Measurements from ENCODE around the gene VWA8.
"Not testable (repeated sequence)": the region's sequence is repeated elsewhere in the genome, so short reads cannot be mapped to it uniquely, and the experiment has no call there.

The VWA8 gene

DNA sequence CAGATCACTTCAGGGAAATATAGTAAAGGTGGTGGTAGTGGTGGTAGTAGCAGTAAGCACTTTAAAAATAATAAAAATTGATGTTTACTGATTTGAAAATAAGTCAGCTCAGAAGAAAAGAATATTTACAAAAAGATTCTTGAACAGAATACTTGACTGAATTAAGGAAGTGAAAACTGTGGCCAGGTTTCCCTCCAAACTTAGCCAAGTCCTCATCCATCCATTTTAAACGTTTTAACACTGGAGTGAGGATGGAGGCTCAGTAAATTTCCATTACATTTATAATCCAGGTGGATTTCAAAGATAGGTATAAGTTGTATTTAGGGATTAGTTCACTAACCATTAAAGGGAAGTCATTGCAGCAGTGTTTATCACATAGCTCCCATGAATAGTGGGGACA, 282.1 kb downstream of the VWA8 start:
- DNase-seq = no peak

- no peak for DNase-seq
Measured at GRCh38 chr13:41678249-41678648, 282.7 kb downstream of the VWA8 start.

- no peak for DNase-seq
Measured at GRCh38 chr13:41675306-41675705, 285.6 kb downstream of the VWA8 start.

DNA sequence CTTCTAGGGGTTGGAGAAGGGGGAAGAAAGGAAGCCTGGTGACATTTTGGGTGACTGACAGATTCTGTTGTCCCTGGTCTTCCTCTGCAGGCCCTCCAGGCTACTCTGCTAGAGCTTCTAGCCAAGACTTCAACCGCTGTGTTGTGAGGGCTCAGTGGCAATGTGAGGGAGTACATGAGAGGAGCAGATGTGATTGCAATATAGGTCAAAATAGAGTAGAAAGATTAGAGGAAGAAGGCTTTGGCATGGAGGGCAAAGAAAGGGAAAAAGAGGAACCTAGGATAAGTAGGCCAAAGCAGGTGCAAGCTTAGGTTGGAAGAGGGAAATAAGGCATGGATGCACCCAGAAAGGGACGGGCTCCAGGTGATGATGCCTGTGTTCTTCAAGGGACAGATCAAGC, 286.7 kb downstream of the VWA8 start:
- DNase-seq = no peak

DNA sequence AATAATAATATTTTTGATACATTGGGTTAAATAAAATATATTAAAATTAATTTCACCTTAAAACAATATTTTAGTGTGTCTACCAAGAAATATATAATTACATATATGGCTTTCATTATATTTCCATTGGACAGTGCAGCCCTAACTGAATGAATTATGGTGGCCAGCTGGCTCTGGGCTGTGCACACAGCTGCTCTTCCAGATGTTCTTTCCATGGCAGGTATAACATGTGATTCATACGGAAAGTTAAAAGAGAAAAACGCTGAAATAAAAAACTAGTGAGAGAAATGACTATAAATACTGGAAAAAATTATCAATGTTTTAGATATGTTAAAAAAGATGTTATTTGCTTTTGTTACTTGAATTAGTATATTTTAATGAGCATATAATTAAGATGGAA, 287.3 kb downstream of the VWA8 start:
- DNase-seq = no peak

GRCh38 chr13:41670873-41671443, 290.0 kb downstream of the VWA8 start:
- no peak for DNase-seq

DNA sequence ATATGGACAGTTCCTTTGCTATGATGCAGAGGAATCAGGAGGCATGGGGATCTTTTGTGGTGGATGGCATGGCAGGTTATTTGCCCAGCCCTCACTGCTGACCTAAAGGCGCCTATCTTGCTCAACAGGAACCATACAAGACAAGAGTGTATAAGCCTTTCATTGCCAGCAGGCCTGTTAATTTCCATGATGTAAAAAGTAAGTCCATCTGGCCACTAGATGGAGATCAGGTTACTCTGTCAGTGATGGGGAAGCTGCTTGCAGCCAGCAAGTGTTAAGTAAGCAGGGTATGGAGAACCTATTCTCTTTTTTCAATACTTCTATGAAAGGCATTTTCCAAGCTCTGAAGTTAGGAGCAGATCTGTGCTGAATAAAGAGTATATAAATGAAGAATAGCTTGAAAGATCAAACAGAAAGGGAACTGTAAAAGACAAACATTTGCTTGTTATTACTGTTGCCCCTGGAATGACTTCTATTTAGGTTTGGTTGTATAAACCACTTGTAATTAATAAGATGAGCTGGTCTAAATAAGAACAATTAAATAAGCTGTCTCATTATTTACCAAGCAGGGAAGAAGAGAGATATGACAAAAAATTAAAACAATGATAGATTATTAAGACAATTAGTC, 292.7 kb downstream of the VWA8 start:
- DNase-seq = peak; percentile 44

- no peak for DNase-seq
Measured at GRCh38 chr13:41666644-41667043, 294.3 kb downstream of the VWA8 start.

DNA sequence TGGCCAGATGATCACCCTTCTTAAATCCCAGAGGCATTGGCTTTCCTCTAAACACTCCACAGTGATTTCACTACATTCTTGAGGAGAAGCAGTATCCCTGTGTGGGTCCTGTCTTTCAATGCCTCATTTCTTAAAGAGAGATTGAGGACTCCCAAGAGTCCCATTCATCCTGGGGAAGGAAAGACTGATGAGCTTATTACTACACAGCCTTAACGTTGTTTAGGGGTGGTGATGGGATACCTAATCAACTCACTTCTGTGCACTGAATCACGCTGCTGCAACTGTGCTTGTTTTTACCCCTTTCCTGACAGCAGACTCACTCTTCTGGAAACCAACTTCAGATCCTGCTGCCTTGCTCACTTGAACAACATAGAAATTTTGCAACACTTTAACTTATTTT, 300.5 kb downstream of the VWA8 start:
- no peak for DNase-seq

GRCh38 chr13:41658057-41658661, 302.8 kb downstream of the VWA8 start:
- DNase-seq = no peak

- no peak for DNase-seq
Measured at GRCh38 chr13:41655997-41656396, 304.9 kb downstream of the VWA8 start.

DNA sequence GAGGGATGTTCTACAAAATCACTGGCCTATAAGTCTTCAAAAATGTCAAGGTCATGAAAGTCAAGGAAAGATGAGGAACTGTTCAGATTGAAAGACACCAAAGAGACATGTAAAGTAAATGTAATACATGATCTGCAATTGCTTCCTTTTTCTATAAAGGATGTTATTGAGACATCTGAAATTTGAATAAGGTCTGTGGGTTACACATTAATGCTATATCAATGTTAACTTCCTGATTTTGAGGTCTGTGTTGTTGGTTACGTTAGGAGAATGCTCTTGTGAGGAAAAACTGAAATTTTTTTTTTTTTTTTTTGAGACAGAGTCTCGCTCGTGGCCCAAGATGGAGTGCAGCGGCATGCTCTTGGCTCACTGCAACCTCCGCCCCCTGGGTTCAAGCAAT, 306.1 kb downstream of the VWA8 start:
- DNase-seq = no peak

DNA sequence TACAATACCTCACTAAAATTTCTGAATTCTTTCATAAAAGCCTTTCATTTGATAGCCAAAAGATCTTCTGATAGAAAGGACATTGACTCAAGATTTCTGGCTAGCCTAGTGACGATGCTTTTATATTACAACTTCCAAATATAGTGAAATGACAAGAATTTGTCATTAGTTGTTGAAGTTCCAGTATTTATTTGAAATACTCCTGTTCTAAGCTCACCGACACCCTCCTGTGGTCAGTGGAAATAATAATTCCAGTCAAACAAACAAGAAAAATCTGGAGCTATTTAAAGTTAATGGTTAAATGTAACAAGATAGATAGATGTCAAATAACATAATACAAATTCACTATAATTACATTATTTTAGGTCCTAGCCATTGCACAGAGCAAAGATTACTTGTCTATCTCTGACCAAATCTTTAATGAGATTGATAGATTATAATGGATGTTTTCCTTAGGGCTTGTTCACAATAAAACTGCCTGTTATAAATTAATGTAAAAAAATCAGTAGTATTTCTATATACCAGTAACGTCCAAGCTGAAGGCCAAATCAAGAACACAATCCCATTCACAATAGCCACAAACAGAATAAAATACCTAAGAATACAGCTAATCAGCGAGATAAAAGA, 308.1 kb downstream of the VWA8 start:
- DNase-seq = no peak

- DNase-seq = no peak
Measured at GRCh38 chr13:41651413-41652058, 309.4 kb downstream of the VWA8 start.

GRCh38 chr13:41650706-41651105, 310.2 kb downstream of the VWA8 start:
- DNase-seq = no peak

- no peak for DNase-seq
Measured at GRCh38 chr13:41649659-41650058, 311.2 kb downstream of the VWA8 start.

DNA sequence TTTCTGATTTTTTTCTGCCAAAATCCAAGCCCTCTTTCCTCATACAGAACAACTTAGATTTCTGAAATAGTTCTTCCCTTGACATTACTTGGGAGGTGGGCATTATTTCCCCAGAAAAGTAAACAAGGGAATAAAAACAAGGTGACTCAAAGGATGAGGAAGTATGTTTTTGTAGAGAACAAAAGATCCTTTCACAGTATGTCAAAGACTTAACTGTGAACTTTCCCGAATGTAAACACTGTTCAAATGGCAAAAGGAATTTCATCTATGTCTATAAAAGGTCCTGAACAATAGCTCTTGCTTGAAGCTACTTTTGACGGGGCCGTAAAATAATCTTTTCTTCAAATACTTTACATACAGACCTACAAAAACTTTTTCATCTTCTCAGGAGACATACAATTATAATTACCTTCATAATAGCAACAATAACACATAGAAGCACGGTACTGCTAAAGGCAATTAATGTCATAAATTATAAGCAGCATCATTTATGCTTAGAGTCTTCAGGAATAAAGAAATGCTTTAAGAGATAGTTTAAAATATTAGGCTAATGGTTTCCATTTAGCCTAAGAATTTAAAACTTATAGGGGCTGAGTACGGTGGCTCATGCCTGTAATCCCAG, 312.5 kb downstream of the VWA8 start:
- DNase-seq = no peak

DNA sequence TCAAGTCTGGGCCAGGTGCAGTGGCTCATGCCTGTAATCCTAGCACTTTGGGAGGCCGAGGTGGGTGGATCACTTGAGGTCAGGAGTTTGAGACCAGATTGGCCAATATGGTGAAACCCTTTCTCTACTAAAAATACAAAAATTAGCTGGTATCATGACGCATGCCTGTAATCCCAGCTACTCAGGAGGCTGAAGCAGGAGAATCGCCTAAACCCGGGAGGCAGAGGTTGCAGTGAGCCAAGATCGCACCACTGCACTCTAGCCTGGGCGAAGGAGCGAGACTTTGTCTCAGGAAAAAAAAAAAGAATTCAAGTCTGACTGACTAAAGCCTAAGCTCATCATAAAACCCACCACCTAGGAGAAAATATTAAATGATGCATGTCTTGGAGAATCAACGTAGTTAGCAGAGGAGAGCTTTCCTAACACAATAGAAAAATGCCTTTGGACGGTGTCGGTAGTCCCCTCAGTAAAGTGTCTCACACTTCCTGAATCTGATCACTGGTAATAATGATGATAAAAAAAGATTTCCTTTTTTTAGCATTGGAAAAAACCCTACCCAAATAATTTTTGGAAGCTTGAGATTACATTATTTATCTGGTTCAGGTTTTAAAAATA, 313.1 kb downstream of the VWA8 start:
- DNase-seq = not testable (repeated sequence)

DNA sequence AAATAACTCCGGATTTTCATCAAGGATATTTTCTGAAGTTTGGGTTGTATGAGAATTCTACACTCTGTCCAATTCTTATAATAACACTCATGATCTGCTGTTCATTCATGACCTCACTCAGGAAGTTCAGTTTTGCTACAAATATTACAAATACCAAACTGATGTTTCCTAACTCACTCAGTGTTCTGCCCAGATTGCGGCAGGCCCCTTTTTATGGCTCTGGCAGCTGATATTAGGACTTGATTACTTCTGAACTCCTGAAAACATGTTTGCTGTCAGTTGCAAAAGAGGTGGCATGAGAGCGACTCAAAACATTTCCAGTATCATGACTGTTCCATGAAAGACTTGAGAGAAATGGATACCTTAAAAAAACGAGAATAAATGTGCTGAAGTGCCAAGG, 315.6 kb downstream of the VWA8 start:
- DNase-seq = no peak

DNA sequence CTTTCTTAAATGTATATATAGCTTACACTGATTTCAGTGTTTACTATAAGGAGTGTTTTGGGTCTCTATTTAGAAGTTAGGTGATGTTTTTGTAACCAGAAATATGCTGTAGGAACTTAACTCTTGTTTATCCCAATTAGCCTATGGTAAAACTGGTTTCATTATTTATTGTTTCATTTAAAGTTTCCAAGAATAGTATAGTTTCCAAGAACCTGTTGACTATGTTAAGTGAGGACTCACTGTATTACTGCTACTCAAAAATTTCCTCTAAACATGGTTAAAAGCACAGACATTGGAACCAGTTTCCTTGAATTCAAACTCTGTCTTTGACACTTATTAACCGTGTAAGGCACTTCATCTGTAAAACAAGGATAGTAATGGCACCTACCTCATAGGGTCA, 316.2 kb downstream of the VWA8 start:
- no peak for DNase-seq

- DNase-seq = no peak
Measured at GRCh38 chr13:41643507-41643906, 317.4 kb downstream of the VWA8 start.

GRCh38 chr13:41641961-41642360, 318.9 kb downstream of the VWA8 start:
- DNase-seq = no peak

DNA sequence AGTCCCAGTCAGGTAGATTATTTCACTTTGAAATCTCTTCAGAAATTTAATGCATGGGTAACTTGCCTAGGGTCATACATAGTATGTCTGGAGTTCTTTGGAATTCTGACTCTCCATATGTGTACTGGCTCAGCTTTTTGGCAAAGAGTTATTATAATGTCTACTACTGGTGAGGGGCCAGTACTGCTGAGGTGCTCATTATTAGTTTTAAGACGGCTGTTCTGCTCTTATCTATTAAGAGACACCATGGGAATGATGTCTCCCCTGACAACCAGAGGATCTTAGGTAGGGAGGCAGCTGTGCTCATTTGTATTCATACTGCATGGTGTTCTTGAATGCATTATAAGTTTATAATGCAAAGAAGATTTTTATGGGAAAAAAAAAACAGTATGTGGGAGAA, 319.5 kb downstream of the VWA8 start:
- no peak for DNase-seq
